Stimulated activated CD4-positive, alpha-beta T cell treated with anti-CD3 and anti-CD28 coated beads, TNF-alpha, amount 100 ng/mL, for 4 hours (primary cell): ENCODE data around the gene SPOP.
"Not testable (repeated sequence)": the region's sequence is repeated elsewhere in the genome, so short reads cannot be mapped to it uniquely, and the experiment has no call there.

ENCODE experiments used
- DNase-seq, 3 experiments: peaks; one replicate each; pipeline ENCODE4 v3.0.0-alpha.2; 2020; ENCODE audit warnings: low read depth in 3 of 3

Gene SPOP

GRCh38 chr17:49656247-49656646 is 21.6 kb downstream of the SPOP start:
- DNase-seq: no peak

- no peak for DNase-seq
These were observed 30.7 kb downstream of the SPOP start for GRCh38 chr17:49647256-49647585.

GRCh38 chr17:49646391-49647255 is 31.3 kb downstream of the SPOP start:
- no peak for DNase-seq

- DNase-seq: not testable (repeated sequence)
These were observed 31.9 kb downstream of the SPOP start for GRCh38 chr17:49646056-49646390.

DNA sequence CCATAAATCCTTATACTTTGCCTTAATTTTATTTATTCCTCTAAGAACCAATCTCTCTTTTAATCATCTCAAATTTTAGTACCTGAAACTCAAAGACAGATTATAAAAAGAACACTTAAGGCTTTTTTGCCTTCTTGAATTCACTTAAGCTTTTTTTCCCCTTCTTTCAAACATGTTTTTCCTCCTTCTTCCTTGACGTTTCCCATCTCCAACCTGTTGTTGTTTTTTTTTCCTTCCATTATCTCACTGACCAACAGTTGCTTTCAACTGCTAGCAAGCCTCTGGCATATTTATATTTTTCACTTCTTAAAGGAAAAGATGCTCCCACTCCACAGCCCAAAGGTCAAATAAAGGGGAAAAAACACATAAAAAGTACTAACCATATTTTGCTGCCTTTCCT is 32.2 kb downstream of the SPOP start:
- no peak for DNase-seq

DNA sequence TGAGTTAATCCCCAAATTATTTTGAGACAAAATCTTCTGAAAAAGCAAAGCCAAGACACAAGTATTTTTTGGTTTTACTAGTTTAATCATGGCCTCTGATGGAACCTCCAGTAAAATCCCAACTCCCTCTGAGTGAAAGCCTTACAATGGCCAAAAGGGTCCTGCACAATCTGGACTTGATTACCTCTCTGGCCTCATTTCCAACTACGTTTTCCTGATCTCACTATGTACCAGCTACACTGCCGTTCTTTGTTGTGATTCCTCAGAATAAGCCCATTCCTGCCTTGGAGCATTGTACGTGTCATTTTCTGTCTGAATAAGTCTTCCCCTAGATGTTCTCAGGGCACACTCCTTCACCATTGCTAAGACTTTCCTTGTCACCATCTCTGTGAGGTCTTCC is 37.3 kb downstream of the SPOP start:
- no peak for DNase-seq

- DNase-seq: no peak
These were observed 39.1 kb downstream of the SPOP start for GRCh38 chr17:49638818-49639217.

GRCh38 chr17:49637739-49638138 is 40.2 kb downstream of the SPOP start:
- DNase-seq: no peak

GRCh38 chr17:49637050-49637449 is 40.8 kb downstream of the SPOP start:
- no peak for DNase-seq

- DNase-seq: no peak
These were observed 42.8 kb downstream of the SPOP start for GRCh38 chr17:49635121-49635520.

DNA sequence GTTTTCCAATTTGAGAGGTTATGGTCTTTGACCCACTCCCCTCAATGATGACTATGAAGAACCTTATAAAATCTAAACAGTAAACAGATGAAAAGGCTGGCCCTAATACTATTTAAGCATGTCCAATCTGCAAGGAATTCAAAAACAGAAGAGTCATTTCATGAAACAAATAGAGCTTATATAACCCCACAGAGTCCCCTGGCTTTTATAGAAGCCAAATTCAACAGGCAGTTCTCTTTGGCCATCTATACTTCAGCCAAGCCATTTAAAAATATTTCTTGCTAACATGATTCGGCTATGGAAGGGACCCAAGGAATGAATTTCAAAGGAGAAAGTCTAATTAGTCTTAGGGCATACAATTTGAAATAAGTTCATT is 43.4 kb downstream of the SPOP start:
- no peak for DNase-seq

DNA sequence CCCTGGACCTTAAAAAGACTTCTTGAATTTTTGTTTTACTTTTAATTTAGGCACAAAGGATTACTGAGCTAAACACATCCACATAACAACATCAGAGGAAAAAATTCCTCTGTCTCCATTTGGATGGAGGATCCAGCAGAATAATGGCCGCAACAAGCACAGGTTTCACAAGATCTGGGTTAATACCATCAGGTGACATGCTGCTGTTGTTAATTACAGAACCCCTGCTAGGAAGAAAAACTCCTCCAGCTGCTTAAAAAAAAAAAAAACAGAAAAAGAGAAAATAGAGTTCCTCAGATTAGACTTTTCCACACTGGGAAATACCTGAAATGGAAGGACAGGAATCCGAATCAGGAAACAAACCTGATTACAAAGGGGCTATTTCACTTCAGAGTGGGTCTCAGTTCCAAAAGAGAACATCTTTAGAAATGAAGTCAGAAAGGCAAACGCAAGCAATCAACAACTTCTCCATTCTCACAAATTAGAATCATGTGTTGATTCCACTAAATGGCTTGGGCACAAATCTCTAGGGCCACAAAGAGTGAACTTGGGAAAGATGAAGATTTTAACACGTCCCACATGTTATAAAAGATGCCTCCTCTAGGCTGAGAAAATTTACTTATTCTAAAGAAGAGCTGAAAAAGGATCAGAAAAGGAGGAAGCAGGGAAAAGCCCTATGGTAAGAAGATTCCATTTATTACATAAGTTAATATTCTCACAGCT is 44.0 kb downstream of the SPOP start:
- no peak for DNase-seq

GRCh38 chr17:49633250-49633649 is 44.6 kb downstream of the SPOP start:
- DNase-seq: no peak

DNA sequence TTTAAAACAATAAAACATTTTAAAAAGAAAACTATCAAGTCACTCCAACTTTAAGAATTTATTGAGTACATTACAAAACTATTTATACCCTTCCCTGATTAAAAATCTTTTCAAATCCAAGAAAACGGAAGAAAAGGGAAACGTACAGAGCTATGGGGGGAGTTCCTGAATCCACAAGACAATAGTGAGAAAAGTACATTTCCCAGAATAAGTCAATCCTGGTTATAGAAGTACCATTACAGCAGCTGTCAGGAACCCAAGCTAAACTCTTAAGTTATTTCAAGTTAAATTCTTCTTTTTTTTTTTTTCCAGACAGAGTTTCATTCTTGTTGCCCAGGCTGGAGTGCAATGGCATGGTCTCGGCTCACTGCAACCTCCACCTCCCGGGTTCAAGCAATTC is 45.7 kb downstream of the SPOP start:
- DNase-seq: no peak

DNA sequence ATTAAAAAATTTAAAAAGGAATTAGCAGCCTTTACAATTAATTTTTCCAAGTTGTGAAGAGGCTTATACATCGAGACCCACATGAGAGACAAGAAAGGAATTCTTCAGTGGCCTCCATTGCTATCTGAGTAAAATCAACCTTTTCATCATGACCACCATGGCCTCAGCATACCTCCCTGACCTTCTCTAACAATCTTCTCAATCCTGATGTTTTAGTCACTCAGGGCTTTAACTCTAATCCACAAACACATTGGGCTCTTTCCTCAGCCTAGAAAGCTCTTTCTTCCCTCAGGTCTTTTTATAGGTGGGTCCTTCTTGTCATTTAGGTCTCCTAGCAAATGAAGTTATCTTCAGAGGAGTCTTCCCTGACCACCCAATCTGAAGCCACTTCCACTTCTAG is 46.4 kb downstream of the SPOP start:
- no peak for DNase-seq

DNA sequence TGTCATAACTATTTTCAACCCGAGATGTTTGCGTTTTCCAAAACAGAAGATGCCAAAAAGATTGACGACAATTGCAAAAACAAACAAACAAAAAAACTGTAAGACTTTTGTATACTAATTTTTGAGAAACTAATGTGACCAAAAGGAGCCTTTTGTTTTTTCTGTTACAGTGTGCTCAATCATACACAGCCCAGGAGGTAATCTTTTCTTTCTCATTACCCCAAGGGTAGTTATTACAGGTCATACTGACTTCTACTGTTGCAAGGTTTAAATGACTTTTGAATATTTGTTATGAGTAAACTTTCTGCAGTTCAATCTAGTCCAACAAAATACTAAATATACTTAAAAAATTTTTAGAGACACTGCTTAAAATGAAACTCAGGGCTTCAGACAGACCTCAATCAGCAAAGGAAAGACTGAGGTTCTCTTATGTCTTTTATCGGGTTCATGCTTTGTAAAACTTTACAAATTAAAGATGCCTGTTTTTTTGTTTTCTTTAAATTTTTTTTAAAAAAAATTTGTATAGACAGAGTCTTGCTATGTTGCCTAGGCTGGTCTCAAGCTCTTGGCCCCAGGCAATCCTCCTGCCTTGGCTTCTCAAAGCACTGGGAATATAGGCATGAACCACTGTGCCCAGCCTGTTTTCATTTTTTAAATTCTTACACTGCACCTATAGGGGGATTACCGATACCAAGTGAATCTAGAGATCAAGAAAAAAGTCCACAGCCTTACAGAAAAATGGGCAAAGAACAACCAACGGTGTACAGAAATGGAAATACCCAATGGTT is 47.6 kb downstream of the SPOP start:
- DNase-seq: no peak

DNA sequence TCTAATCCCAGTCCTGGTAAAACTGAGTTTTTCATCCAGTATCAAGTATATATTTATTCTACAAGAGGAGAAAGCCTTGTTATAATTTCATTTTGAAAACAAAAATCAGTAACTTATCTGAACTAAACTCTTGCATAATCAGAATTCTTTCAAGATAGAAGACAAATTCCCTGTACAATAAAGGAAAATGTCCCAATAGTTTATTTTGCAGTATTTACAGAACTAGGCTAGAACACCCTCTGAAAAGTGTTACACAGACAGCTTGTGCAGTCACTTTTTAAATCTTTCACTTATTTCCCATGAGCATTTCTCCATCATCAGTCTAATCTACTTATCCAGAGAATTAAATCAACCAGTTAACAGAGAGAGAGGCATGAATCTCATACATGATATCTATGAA is 48.5 kb downstream of the SPOP start:
- no peak for DNase-seq

DNA sequence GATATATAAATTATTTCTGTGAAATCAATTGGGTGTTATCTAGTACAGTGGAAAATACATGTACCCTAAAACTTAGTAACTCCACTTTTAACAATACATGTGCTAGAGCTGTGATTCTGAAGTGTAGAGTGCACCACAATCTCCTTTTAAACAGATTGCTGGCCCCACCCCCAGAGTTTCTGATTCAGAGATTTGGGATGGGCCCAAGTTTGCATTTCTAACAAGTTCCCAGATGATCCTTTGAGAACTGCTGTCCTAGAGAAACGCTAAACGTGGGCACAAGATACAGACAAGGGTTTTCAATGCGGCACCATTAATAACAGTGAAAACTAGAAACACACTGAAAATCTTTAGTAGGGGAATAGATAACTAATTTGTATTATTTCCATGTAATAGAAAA is 53.0 kb downstream of the SPOP start:
- DNase-seq: no peak

DNA sequence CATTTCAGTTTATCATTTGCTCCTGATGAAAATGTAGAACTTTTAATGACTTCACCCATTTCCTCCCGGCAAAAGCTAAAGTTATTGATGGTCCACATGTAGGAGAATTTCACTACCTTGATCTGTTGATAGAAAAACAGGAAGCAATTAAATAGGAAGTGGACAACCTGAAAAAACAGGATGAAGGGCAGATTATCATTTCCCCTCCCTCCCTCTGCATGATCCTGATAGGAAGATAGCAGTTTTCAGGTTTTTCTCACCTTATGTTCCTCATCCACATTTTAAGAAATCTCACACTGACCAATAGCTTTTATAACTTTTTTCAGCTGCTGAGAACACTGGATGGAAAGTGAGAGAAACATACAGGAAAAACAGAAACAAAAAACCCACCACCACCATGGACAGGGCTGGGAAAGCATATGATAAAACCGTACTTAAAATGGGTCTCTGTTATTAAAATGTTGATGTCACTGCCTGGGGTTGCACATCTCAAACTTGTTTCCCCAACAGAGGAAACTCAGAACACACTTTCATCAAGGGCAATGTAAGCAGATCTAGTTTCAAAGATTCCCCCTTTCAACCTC is 55.9 kb downstream of the SPOP start:
- no peak for DNase-seq

DNA sequence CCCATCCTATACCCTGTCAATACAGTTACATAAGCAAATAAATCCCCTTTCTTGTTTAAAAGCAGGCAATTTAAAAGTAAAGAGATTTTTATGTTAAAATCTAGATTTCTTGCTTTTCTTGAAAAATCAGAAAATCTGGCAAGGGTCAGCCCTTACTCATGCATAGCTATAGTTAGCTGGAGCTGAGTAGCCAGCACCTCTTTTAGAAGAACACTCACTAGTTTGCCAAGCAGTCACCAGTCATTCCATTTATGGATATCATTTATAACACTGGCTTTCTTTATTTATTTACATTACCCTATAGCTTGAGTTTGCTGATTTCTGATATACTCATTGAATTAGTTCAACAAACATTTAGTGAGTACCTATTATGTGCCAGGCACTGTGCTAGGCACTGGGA is 56.5 kb downstream of the SPOP start:
- no peak for DNase-seq

GRCh38 chr17:49618028-49618611 is 59.8 kb downstream of the SPOP start:
- no peak for DNase-seq

GRCh38 chr17:49616601-49617131 is 61.2 kb downstream of the SPOP start:
- DNase-seq: no peak
